ENCODE measurements around the gene PSMA7. TPM values are rescaled to one million over a fixed set of nuclear protein-coding genes. Genes with fewer than 3 reads are reported as not detected.

PSMA7 gene
- total RNA-seq, 1 experiment from 2014 or later = 362 TPM

GRCh38 chr20:62158088-62158400 is 14.8 kb upstream of the PSMA7 start:
- CTCF ChIA-PET = no interaction called here
- H3K36me3 Mint-ChIP-seq (ENCODE audit: insufficient read depth, unreplicated experiment) = peaks cover 28% of the 10 kb centered on the region

GRCh38 chr20:62157387-62158087 is 14.3 kb upstream of the PSMA7 start:
- no TSS peak for BruUV-seq (replicated peaks)
- Mint-ChIP-seq H3K9me3 (ENCODE audit: unreplicated experiment) (no peaks in the 10 kb centered on the region), H3K4me3 (ENCODE audit: unreplicated experiment) (no peak overlapping the region), H3K27me3 (ENCODE audit: insufficient read depth, unreplicated experiment) (no peaks in the 10 kb centered on the region), H3K27ac (ENCODE audit: low read depth, unreplicated experiment) (no peak overlapping the region), H3K36me3 (ENCODE audit: insufficient read depth, unreplicated experiment) (peaks cover 33% of the 10 kb centered on the region), H3K4me1 (ENCODE audit: insufficient read depth, unreplicated experiment) (peaks cover 36% of the 10 kb centered on the region)
- DNase-seq (ENCODE audit: unreplicated experiment) = no peak
- ChIA-PET POLR2A (no interaction called here), CTCF (no interaction called here)
- TF ChIP-seq CTCF (IDR thresholded peaks at IDR 0.05; ENCODE audit: unreplicated experiment) = no peak
- intact Hi-C loops (cut with micrococcal nuclease) = no loop called here

More at GRCh38 chr20:62158088-62158400, 14.8 kb upstream of the PSMA7 start:
- Mint-ChIP-seq H3K9me3 (ENCODE audit: unreplicated experiment) (no peaks in the 10 kb centered on the region), H3K27ac (ENCODE audit: low read depth, unreplicated experiment) (no peak overlapping the region), H3K4me1 (ENCODE audit: insufficient read depth, unreplicated experiment) (peaks cover 36% of the 10 kb centered on the region), H3K4me3 (ENCODE audit: unreplicated experiment) (no peak overlapping the region), H3K27me3 (ENCODE audit: insufficient read depth, unreplicated experiment) (no peaks in the 10 kb centered on the region)
- intact Hi-C loops (cut with micrococcal nuclease) = no loop called here
- POLR2A ChIA-PET = no interaction called here
- no peak for TF ChIP-seq CTCF (IDR thresholded peaks at IDR 0.05; ENCODE audit: unreplicated experiment)
- no TSS peak for BruUV-seq (replicated peaks)
- no peak for DNase-seq (ENCODE audit: unreplicated experiment)

- DNase-seq (ENCODE audit: unreplicated experiment) = peak; percentile 43
- no peaks in the 10 kb centered on the region for H3K27me3 Mint-ChIP-seq (ENCODE audit: insufficient read depth, unreplicated experiment)
- peak; percentile 49 for TF ChIP-seq CTCF (IDR thresholded peaks at IDR 0.05; ENCODE audit: unreplicated experiment)
- H3K4me1 Mint-ChIP-seq (ENCODE audit: insufficient read depth, unreplicated experiment) = peaks cover 36% of the 10 kb centered on the region
- no TSS peak for BruUV-seq (replicated peaks)
- intact Hi-C loops (cut with micrococcal nuclease) = no loop called here
- ChIA-PET POLR2A (interaction anchor here (1.2 to 1.8 kb wide), 2 partner anchors 12 to 35 kb away, joined by 4 to 8 read pairs; partner anchors contain the start of gene LSM14B), CTCF (interaction anchor here (0.6 to 1.0 kb wide), 3 partner anchors 21 to 146 kb away, joined by 3 to 5 read pairs (median 4); no protein-coding TSS in a partner anchor)
- no peak overlapping the region for H3K4me3 Mint-ChIP-seq (ENCODE audit: unreplicated experiment)
- H3K36me3 Mint-ChIP-seq (ENCODE audit: insufficient read depth, unreplicated experiment) = peaks cover 33% of the 10 kb centered on the region
- no peak overlapping the region for H3K27ac Mint-ChIP-seq (ENCODE audit: low read depth, unreplicated experiment)
- no peaks in the 10 kb centered on the region for H3K9me3 Mint-ChIP-seq (ENCODE audit: unreplicated experiment)
Observed at GRCh38 chr20:62156592-62157386, 13.6 kb upstream of the PSMA7 start.

- Mint-ChIP-seq H3K27ac (ENCODE audit: low read depth, unreplicated experiment) (peak overlapping the region; percentile 79), H3K9me3 (ENCODE audit: unreplicated experiment) (no peaks in the 10 kb centered on the region), H3K27me3 (ENCODE audit: insufficient read depth, unreplicated experiment) (no peaks in the 10 kb centered on the region), H3K4me3 (ENCODE audit: unreplicated experiment) (no peak overlapping the region), H3K4me1 (ENCODE audit: insufficient read depth, unreplicated experiment) (peaks cover 32% of the 10 kb centered on the region), H3K36me3 (ENCODE audit: insufficient read depth, unreplicated experiment) (peaks cover 33% of the 10 kb centered on the region)
- ChIA-PET POLR2A (interaction anchor here (0.9 to 1.8 kb wide), 3 partner anchors 12 to 34 kb away, joined by 3 to 8 read pairs (median 4); partner anchors contain the start of genes LSM14B and PSMA7), CTCF (interaction anchor here (0.6 to 1.0 kb wide), 3 partner anchors 20 to 145 kb away, joined by 3 to 5 read pairs (median 4); no protein-coding TSS in a partner anchor)
- DNase-seq (ENCODE audit: unreplicated experiment) = no peak
- no TSS peak for BruUV-seq (replicated peaks)
- intact Hi-C loops (cut with micrococcal nuclease) = no loop called here
- no peak for TF ChIP-seq CTCF (IDR thresholded peaks at IDR 0.05; ENCODE audit: unreplicated experiment)
Observed at GRCh38 chr20:62156254-62156556, 13.0 kb upstream of the PSMA7 start.
